Measurements from ENCODE around the gene TBC1D8.

TBC1D8 gene

DNA sequence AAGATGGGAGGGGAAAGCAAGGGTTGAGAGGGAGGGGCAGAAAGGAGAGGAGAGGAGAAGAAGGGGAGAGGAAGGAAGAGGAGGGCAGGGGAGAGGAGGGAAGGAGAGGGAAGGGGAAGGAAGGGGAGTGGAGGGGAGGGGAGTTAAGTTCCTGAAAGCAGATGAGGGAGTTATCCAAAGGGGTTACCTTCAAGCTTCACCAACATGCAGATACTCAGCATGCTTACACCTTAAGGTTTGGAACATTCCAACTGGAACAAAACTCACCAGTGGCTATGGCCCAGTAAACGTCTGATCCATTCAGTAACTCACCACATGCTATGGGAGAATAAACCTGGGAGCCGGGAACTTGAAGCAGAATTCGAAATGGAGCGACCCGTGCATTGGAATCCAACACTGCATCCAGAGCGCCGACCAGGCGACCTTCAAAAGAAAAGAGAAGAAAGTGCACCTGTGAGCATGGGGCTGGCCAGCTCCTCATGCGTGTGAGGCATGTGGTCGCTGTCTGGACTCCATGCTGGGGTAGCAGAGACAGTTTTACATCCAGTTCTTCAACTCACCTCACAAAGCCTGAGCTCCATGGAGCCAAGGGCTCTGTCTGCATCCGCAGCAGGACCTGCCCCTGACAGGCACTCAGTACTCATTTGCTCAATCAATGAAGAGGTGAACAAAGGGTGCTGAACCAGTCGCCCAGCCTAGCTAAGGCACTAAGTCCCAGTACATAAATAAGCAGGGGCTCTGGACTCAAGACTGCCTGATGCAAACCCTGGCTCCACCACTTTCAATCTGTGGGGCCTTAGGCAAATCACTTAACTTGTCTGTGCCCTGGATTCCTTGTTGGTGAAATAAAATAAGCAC, 61.0 kb downstream of the TBC1D8 start:
- no peak for DNase-seq (ENCODE audit: low read depth)
- H3K4me3 ChIP-seq (ENCODE audit: low read depth, low read length), result no peak overlapping the region
- TF ChIP-seq, protein P1, sequence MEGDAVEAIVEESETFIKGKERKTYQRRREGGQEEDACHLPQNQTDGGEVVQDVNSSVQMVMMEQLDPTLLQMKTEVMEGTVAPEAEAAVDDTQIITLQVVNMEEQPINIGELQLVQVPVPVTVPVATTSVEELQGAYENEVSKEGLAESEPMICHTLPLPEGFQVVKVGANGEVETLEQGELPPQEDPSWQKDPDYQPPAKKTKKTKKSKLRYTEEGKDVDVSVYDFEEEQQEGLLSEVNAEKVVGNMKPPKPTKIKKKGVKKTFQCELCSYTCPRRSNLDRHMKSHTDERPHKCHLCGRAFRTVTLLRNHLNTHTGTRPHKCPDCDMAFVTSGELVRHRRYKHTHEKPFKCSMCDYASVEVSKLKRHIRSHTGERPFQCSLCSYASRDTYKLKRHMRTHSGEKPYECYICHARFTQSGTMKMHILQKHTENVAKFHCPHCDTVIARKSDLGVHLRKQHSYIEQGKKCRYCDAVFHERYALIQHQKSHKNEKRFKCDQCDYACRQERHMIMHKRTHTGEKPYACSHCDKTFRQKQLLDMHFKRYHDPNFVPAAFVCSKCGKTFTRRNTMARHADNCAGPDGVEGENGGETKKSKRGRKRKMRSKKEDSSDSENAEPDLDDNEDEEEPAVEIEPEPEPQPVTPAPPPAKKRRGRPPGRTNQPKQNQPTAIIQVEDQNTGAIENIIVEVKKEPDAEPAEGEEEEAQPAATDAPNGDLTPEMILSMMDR (conservative IDR thresholded peaks at IDR 0.05; ENCODE audit: low read depth, low read length), result no peak

DNA sequence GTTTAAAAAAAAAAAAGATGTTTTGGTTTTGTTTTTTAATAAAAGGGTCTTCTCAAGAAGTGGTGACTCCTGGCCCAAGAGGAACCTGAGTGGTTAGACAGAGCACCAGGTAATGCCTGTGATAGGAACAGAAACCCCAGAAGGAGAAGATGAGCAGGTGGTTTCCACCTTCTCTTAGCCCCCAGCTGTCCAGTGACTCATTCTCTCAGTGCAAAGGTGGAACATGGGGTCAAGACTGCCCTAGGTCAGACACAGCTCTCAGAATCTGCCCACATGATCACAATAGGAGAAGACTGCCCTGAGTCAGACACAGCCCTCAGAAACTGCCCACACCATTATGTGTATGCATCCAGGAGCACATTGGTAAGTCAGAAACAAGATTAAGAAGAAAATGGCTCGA, 61.8 kb downstream of the TBC1D8 start:
- TF ChIP-seq, protein P1 (conservative IDR thresholded peaks at IDR 0.05; ENCODE audit: low read depth, low read length), result no peak
- H3K4me3 ChIP-seq (ENCODE audit: low read depth, low read length), result no peak overlapping the region
- DNase-seq (ENCODE audit: low read depth), result no peak

DNA sequence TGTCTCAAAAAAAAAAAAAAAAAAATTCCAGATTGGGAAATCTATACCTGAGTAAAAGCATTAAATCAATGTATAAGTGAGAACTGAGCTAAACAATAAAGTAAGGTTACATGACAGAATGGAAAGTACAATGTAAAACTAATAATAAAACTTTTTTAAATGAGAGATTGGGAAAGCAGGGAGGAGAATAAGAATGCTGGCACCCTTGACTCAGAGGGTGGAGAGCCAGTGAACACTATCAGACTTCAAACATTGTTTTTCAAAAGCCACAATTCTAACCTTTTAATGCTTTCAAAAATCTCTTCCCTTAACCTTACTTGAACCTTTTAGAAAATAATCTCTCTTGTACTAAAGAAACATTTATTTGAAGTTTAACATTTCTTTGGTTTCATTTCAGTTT, 63.5 kb downstream of the TBC1D8 start:
- TF ChIP-seq, protein P1 (conservative IDR thresholded peaks at IDR 0.05; ENCODE audit: low read depth, low read length), result no peak
- peak; percentile 28 for DNase-seq (ENCODE audit: low read depth)
- H3K4me3 ChIP-seq (ENCODE audit: low read depth, low read length), result no peak overlapping the region

DNA sequence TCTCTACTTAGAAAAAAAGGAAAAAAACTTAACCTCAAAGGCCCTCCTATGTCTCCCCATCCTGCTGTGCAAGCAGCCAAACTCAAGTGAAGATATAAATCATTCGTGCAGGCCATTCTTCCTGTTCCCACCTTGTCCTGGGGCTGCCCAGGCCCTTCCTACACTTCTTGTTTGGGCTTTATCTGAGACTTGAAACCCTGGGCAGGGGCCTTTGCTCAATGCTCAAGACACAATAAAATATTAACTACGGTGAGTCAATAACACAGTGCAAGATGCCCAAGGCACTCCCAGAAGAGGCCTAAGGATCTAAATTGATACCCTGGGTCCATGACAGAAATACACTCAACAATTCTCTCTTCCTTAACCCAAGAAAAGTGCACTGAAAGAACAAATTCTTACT, 67.6 kb downstream of the TBC1D8 start:
- DNase-seq (ENCODE audit: low read depth), result no peak
- TF ChIP-seq, protein P1 (conservative IDR thresholded peaks at IDR 0.05; ENCODE audit: low read depth, low read length), result no peak
- no peak overlapping the region for H3K4me3 ChIP-seq (ENCODE audit: low read depth, low read length)

DNA sequence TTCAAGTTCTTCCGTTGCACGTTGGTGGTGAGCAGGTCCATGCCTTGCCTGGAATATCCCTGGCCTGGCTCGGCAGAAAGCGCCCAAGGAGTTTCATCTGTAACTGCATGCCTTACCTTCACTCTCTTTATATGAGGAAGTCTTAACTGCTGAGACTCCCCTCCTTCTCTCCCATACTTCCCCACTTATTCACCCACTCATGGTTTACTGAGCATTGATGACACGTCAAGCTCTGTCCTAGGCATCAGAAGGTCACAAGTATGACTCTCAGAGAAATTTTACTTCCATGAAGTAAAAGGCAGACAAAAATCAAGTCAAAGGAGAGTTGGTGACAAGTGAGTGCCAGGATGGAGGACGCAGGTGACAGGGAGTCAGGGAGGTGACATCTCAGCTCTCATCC, 68.2 kb downstream of the TBC1D8 start:
- TF ChIP-seq, protein P1 (conservative IDR thresholded peaks at IDR 0.05; ENCODE audit: low read depth, low read length), result no peak
- no peak overlapping the region for H3K4me3 ChIP-seq (ENCODE audit: low read depth, low read length)
- no peak for DNase-seq (ENCODE audit: low read depth)

- TF ChIP-seq, protein P1 (conservative IDR thresholded peaks at IDR 0.05; ENCODE audit: low read depth, low read length), result no peak
- H3K4me3 ChIP-seq (ENCODE audit: low read depth, low read length), result no peak overlapping the region
- no peak for DNase-seq (ENCODE audit: low read depth)
Measured at GRCh38 chr2:101081375-101081907, 69.7 kb downstream of the TBC1D8 start.

All from choroid plexus epithelial cell (primary cell).